H1 (cell line): ENCODE measurements around the gene SLC22A2. TPM values are rescaled to one million over a fixed set of nuclear protein-coding genes. Genes with fewer than 3 reads are reported as not detected.

ENCODE experiments used
- ATF2 ChIP-seq: IDR thresholded peaks from 2 replicates; pipeline ENCODE4 v1.6.1; 2012; ENCODE audit warnings: low read length, inconsistent platforms
- BRCA1 ChIP-seq: IDR thresholded peaks from 2 replicates; pipeline ENCODE4 v1.6.1; 2012; ENCODE audit warnings: low read depth, low read length, improper control_type of control experiment
- KDM1A ChIP-seq: fragments of 200-600, 300-600 bp; sonication (generic); IDR thresholded peaks from 2 replicates; pipeline ENCODE4 v1.7.1; 2016; ENCODE audit warnings: mild to moderate bottlenecking, low read length, borderline replicate concordance
- POLR2AphosphoS5 ChIP-seq: IDR thresholded peaks from 2 replicates; pipeline ENCODE4 v1.6.1; 2011; ENCODE audit warnings: low read depth, low read length
- TEAD4 ChIP-seq: IDR thresholded peaks from 2 replicates; pipeline ENCODE4 v1.6.1; 2012; ENCODE audit warnings: low read depth, low read length, inconsistent platforms, mixed read lengths
- ZNF274 ChIP-seq: IDR thresholded peaks from 2 replicates; pipeline ENCODE4 v1.7.0; 2012; ENCODE audit warnings: low read length, borderline replicate concordance; ENCODE audit errors: extremely low read depth
- polyA plus RNA-seq, 7 experiments: library from polyadenylated mRNA; depleted of rRNA in 3 of 7; stranded (reverse) in 5 of 7; unstranded in 2 of 7; fragments of >200 nt in 5 of 7; fragments of 200-250 nt in 2 of 7; gene quantifications; 1 replicate in 5 of 7; 2 replicates in 1 of 7; 4 replicates in 1 of 7; pipeline versions ENCODE4 v1.2.1 to v1.2.3, GENCODE V29; 2011 to 2013; ENCODE audit warnings: missing spikeins in 2 of 7, mixed read lengths in 2 of 7
- total RNA-seq: library from RNA; stranded (reverse); fragmentation: NEBNext Ultra II Directional; extraction: Animal tissue kit (Norgen Biotek cat#: 25700); gene quantifications from 2 replicates; pipeline ENCODE4 v1.2.1, GENCODE V29; 2021

SLC22A2 gene
- total and polyA plus RNA-seq, 2 of the 8 experiments (the other 6 are each of a cell fraction or from before 2014, with no cell fraction given): 0.23 to 1.4 TPM

- TF ChIP-seq ZNF274 (no peak), TEAD4 (no peak), BRCA1 (no peak), ATF2 (no peak), KDM1A (no peak), POLR2AphosphoS5 (no peak)
Measured at GRCh38 chr6:160194808-160195207, 63.8 kb downstream of the SLC22A2 start (continued).
